NCI-H510A (cell line): ENCODE data around the gene ZCCHC3.

Experiments used
- DNase-seq: peaks from one replicate; lab custom pipeline; 2025; lab: John Stamatoyannopoulos, UW

ZCCHC3 gene

GRCh38 chr20:346640-347316 lies 49.4 kb downstream of the ZCCHC3 start, which contains the start of gene NRSN2:
NRSN2 (plus strand) TSS chr20:347111; CDS start chr20:349644, 2,533 bp downstream.
- peak; percentile 70 for DNase-seq

- no peak for DNase-seq
These were observed 49.9 kb downstream of the ZCCHC3 start for GRCh38 chr20:347317-347639.

DNA sequence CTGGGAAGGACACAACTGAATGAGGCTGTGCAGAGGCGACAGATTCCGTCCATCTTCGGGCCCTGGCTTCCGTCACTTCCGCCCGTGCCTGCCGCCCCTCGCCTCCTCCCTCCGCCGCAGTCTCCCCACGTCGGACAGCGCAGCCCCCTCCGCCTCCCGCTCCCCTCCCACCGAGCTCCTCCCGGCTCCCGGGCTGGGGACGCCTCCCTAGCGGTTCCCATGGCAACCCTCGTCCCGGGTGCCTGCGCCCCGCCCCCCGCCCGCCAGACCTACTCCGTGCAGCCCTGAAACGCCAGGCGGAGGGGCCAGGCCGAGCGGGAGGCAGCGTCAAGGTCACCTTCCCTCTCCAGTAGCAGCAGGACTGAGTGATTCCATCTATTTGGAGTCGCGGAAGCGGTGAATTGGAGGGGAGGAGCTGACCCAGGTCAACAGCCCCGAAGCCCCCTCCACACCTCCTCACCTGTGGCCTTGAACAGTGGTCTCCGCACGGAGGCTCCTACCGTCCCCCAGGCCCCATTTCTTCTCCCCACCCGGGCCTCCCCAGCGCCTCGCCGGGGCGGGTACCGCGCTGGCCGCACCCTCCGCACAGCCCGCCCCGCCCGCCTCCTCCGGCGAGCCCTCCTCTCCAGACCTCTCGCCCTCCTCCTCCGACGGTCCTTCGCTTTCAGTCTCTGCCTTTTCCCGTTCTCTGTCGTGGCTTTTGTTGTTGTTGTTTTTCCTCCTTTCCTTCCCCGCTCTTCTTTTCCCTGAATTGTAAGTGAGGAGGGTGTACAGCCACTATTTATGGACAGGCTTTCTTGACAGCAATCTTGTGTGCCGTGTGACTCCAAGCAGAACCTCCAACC lies 50.5 kb downstream of the ZCCHC3 start:
- DNase-seq = peak; percentile 97

DNA sequence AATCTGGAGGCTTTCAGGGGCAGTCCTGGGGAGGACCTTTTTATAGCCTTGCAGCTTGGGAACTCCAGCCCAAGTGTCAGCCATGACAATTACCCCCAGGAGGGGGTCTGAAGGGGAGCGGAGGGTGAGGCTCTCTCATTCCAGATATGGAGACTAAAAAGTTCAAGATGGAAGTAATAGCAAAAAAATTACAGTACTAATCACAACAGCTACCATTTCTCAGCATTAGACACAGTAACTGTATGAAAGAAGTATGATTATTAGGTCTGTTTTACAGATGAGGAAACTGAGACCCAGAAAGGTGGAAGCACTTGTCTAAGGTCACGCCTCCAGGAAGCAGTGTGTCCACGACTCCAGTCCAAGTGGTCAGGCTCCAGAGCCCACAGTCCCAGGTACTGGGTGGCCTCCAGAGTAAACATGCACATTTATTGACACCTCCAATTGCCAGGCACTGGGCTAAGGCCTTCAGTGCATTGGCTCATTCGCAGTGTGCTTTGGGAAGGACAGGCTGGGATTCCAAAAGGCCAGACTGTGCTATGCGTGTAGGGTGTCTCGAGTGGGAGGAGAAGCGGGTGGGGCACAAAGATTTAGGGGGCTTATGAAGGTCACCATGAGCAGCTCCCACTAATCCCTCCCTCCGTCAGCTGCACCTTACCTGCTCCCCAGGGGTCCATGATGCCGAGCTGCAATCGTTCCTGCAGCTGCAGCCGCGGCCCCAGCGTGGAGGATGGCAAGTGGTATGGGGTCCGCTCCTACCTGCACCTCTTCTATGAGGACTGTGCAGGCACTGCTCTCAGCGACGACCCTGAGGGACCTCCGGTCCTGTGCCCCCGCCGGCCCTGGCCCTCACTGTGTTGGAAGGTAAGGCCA lies 51.8 kb downstream of the ZCCHC3 start:
- no peak for DNase-seq
